Type B pancreatic cell (in vitro differentiated cells): ENCODE results near the gene IMMP2L. TPM values are rescaled to one million over a fixed set of nuclear protein-coding genes. Genes with fewer than 3 reads are reported as not detected.
A peak's percentile ranks its signal among the peaks of the same experiment; 100 is the strongest.

Experiments
- DNase-seq: peaks from one replicate; pipeline ENCODE4 v3.0.0; 2021; ENCODE audit warnings: mixed read lengths; ENCODE audit not compliant: unreplicated experiment; ENCODE audit errors: extremely low spot score
- H3K27ac Mint-ChIP-seq: 2 replicates; pipeline ENCODE4 v1.8.0; 2021; ENCODE audit warnings: mild to moderate bottlenecking, mixed read lengths
- H3K27me3 Mint-ChIP-seq: 2 replicates; pipeline ENCODE4 v1.8.0; 2021; ENCODE audit warnings: mixed read lengths
- H3K36me3 Mint-ChIP-seq: 2 replicates; pipeline ENCODE4 v1.8.0; 2021; ENCODE audit warnings: mixed read lengths
- H3K4me1 Mint-ChIP-seq: one replicate; pipeline ENCODE4 v1.8.0; 2021; ENCODE audit warnings: mixed read lengths; ENCODE audit not compliant: unreplicated experiment
- H3K4me3 Mint-ChIP-seq: 2 replicates; pipeline ENCODE4 v1.8.0; 2021; ENCODE audit warnings: mild to moderate bottlenecking, mixed read lengths
- H3K9me3 Mint-ChIP-seq: 2 replicates; pipeline ENCODE4 v1.8.0; 2021; ENCODE audit warnings: mixed read lengths
- total RNA-seq: library from RNA; stranded (reverse); gene quantifications from 2 replicates; pipeline ENCODE4 v1.2.1, GENCODE V29; 2021; ENCODE audit warnings: low replicate concordance
- TF ChIP-seq, protein P1 (sequence below): fragments of 200-600 bp; sonication (generic); conservative IDR thresholded peaks from 2 replicates; pipeline ENCODE4 v1.5.0; 2021; ENCODE audit warnings: antibody characterized with exemption, mild to moderate bottlenecking

The IMMP2L gene
- total RNA-seq, 1 donor from 2014 or later: 23.0 TPM

DNA sequence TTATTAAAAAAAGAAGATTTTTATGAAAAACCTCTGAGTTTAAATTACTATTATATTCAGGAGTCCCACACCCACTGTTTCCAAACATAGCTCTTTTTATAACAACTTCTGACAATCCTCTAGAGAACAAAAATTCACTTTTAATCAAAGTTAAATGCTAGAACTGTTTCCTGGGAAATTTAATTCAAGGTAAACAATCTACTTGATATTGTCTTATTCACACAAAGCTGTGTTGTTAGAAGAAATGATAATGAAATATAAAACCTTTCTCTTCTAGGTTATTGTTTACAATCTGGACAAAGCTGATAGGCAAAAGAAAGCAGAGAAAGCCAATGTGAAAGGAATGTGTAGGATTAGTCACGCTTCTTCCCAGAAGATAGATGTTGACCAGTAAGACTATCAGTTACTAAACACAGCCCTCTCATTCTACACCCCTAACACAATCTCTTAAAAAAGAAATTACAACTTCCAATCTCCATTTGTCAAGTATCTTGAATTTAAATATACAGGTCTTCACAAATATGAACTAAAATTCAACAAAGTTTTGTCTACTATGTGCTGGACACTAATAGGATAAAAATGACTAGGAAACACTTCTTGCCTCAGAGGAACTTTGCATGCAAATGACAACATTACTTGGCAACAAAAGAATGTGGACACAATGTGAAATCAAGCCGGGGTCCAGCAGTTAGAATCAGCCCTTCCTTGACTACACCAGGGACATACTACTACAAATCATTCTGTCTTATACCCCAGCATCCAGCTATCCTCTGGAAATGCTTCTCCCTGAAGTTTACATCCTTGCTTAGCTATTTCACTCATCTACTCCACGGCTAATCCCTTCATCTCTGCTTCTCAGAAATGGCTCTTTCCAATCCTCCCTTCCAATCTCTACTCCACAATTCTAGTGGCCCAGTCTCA lies 123.7 kb downstream of the IMMP2L start:
- DNase-seq: no peak
- Mint-ChIP-seq H3K4me3 (peak overlapping the region; percentile 13), H3K4me1 (peaks cover 11% of the 10 kb centered on the region), H3K27me3 (no peaks in the 10 kb centered on the region), H3K27ac (peak overlapping the region; percentile 2), H3K9me3 (peaks cover 9% of the 10 kb centered on the region), H3K36me3 (no peaks in the 10 kb centered on the region)
- TF ChIP-seq, protein P1, sequence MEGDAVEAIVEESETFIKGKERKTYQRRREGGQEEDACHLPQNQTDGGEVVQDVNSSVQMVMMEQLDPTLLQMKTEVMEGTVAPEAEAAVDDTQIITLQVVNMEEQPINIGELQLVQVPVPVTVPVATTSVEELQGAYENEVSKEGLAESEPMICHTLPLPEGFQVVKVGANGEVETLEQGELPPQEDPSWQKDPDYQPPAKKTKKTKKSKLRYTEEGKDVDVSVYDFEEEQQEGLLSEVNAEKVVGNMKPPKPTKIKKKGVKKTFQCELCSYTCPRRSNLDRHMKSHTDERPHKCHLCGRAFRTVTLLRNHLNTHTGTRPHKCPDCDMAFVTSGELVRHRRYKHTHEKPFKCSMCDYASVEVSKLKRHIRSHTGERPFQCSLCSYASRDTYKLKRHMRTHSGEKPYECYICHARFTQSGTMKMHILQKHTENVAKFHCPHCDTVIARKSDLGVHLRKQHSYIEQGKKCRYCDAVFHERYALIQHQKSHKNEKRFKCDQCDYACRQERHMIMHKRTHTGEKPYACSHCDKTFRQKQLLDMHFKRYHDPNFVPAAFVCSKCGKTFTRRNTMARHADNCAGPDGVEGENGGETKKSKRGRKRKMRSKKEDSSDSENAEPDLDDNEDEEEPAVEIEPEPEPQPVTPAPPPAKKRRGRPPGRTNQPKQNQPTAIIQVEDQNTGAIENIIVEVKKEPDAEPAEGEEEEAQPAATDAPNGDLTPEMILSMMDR: no peak

DNA sequence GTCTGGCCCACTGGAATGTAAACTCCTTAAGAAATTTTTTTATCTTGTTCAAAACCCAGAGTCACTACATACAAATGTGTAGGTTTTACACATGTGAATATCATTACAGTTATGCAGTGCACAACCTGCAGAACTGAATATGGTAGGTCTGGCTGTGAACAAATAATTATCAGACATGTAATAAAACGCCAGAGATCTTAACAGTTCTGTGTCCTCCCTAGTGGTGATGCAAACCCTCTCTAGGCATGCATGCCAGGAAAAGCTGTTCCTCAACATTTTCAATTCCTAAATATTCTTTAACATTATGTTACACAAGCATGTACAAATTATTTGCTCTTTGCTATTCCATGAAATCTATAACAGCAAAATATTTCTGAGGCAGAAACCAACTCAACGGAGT lies 124.6 kb downstream of the IMMP2L start:
- Mint-ChIP-seq H3K27ac (no peak overlapping the region), H3K27me3 (no peaks in the 10 kb centered on the region), H3K4me1 (peaks cover 6% of the 10 kb centered on the region), H3K36me3 (no peaks in the 10 kb centered on the region), H3K9me3 (peaks cover 17% of the 10 kb centered on the region), H3K4me3 (no peak overlapping the region)
- TF ChIP-seq, protein P1: no peak
- DNase-seq: no peak

DNA sequence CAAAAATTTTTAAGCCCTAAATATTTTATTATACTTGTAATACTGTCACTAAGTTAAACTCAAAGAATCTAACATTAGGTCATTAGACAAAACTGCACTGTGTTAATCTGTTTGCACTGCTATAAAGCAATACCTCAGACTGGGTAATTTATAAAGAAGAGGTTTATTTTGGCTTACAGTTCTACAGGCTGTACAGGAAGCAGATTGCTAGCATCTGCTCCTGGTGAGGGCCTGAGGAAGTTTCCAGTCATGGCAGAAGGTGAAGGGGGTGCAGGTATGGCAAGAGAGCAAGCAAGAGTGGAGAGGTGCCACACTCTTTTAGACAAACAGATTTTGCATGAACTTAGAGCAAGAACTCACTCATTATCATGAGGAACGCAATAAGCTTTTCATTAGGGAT lies 125.7 kb downstream of the IMMP2L start:
- Mint-ChIP-seq H3K36me3 (no peaks in the 10 kb centered on the region), H3K9me3 (peaks cover 17% of the 10 kb centered on the region)

DNA sequence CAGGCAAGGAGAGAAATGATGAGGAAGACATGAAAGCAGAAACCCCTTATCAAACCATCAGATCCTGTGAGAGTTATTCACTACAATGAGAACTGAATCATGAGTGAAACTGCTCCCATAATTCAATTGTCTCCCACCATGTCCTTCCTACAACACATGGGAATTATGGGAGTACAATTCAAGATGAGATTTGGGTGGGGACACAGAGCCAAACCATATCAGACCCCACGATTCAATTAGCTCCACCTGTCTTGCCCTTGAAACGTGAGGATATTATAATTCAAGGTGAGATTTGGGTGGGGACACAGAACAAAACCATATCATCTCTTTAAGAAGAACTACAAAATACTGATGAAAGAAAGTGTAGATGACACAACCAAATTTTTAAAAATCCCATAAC lies 128.9 kb downstream of the IMMP2L start:
- Mint-ChIP-seq H3K4me1 (peaks cover 1% of the 10 kb centered on the region), H3K9me3 (peaks cover 13% of the 10 kb centered on the region), H3K27ac (no peak overlapping the region), H3K27me3 (no peaks in the 10 kb centered on the region), H3K36me3 (no peaks in the 10 kb centered on the region), H3K4me3 (no peak overlapping the region)
- no peak for DNase-seq
- TF ChIP-seq, protein P1: no peak

More for the DNA sequence above, 125.7 kb downstream of the IMMP2L start:
- Mint-ChIP-seq H3K4me1 (peaks cover 6% of the 10 kb centered on the region), H3K27ac (no peak overlapping the region), H3K27me3 (no peaks in the 10 kb centered on the region), H3K4me3 (no peak overlapping the region)
- TF ChIP-seq, protein P1: no peak
- DNase-seq: no peak

DNA sequence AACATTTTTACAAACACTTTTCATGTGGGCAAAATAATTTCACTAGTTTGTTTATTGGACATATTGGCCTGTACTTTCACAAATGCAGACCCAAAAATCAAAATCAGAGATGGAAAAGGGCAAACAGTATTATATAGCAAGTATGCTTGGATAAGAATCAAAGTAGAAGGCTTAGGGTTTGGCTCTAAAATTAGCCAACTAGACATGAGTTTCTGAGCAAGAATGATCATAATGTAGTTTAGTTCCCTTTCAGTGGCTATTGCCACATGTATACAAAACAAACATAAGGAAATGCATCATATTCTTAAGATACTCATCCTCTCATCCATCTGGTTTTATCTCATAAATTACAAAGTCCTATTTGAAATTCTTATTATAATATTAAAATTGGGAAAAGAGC lies 132.5 kb downstream of the IMMP2L start:
- Mint-ChIP-seq H3K36me3 (no peaks in the 10 kb centered on the region), H3K27me3 (no peaks in the 10 kb centered on the region), H3K27ac (no peak overlapping the region), H3K4me1 (no peaks in the 10 kb centered on the region), H3K4me3 (no peak overlapping the region), H3K9me3 (peaks cover 10% of the 10 kb centered on the region)
- no peak for DNase-seq
- TF ChIP-seq, protein P1: no peak
